ENCODE data around the gene NOXA1. TPM values are rescaled to one million over a fixed set of nuclear protein-coding genes. Genes with fewer than 3 reads are reported as not detected.
A peak's percentile ranks its signal among the peaks of the same experiment; 100 is the strongest.

NOXA1 gene
- total and polyA plus RNA-seq, 4 experiments from 2014 or later, result 0.29 to 5.6 (median 2.8) TPM

GRCh38 chr9:137459601-137460362 is 36.6 kb downstream of the NOXA1 start:
- Mint-ChIP-seq H3K4me1 (peaks cover 5 to 25% (median 14%) of the 10 kb centered on the region in 4 donors), H3K36me3 (peaks cover 0 to 4% of the 10 kb centered on the region in 2 donors), H3K27ac (peak overlapping the region; percentile 82 to 94 (median 87)), H3K9me3 (no peaks in the 10 kb centered on the region), H3K4me3 (peak overlapping the region in 7 of 8 donors; percentile 47 to 69 (median 57)), H3K27me3 (no peaks in the 10 kb centered on the region)
- H3K27ac ChIP-seq (ENCODE audit: low read depth, low read length), result peak overlapping the region; percentile 57
- H3K4me3 ChIP-seq (ENCODE audit: low read length in 2 of 2), result peak overlapping the region; percentile 32 to 36
- peaks cover 50% of the 10 kb centered on the region for H3K4me1 ChIP-seq (ENCODE audit: insufficient read depth, low read length)
- H3K27me3 ChIP-seq (ENCODE audit: insufficient read depth, low read length), result no peaks in the 10 kb centered on the region
- H3K36me3 ChIP-seq (ENCODE audit: insufficient read depth, low read length), result no peaks in the 10 kb centered on the region
- intact Hi-C loops (cut with micrococcal nuclease), result loop anchor here (5.0 kb wide), 1 partner anchor 37 kb away; the partner anchor contains the start of genes EXD3 and NOXA1
- CTCF ChIA-PET (ENCODE audit: partially characterized antibody), result interaction anchor here (0.7 kb wide), 1 partner anchor 15 kb away, joined by 3 read pairs; no protein-coding TSS in a partner anchor
- DNase-seq, result peak in 1 of 5 donors; percentile 26
- H3K9me3 ChIP-seq (ENCODE audit: control insufficient read depth in 1 of 2, low read length in 2 of 2), result no peaks in the 10 kb centered on the region
- POLR2A ChIA-PET (ENCODE audit: partially characterized antibody), result interaction anchor here (0.7 to 1.0 kb wide), 6 partner anchors 10 to 330 kb away, joined by 3 to 11 read pairs (median 4); partner anchors contain the start of genes EXD3, MRPL41 and NOXA1

GRCh38 chr9:137460363-137461315 is 37.4 kb downstream of the NOXA1 start:
- Histone ChIP-seq H3K27me3 (ENCODE audit: insufficient read depth, low read length) (no peaks in the 10 kb centered on the region), H3K36me3 (ENCODE audit: insufficient read depth, low read length) (no peaks in the 10 kb centered on the region), H3K9me3 (ENCODE audit: control insufficient read depth in 1 of 2, low read length in 2 of 2) (no peaks in the 10 kb centered on the region), H3K27ac (ENCODE audit: low read depth, low read length) (no peak overlapping the region), H3K4me1 (ENCODE audit: insufficient read depth, low read length) (peaks cover 46% of the 10 kb centered on the region), H3K4me3 (ENCODE audit: low read length in 2 of 2) (no peak overlapping the region)
- H3K4me3 Mint-ChIP-seq, result peak overlapping the region in 4 of 8 donors; percentile 16 to 68 (median 32)
- intact Hi-C loops (cut with micrococcal nuclease), result no loop called here
- H3K27ac Mint-ChIP-seq, result peak overlapping the region in 6 of 7 donors; percentile 79 to 96 (median 88)
- CTCF ChIA-PET (ENCODE audit: partially characterized antibody), result no interaction called here
- peaks cover 0 to 4% of the 10 kb centered on the region in 2 donors for H3K36me3 Mint-ChIP-seq
- no peaks in the 10 kb centered on the region for H3K27me3 Mint-ChIP-seq
- peaks cover 5 to 22% (median 14%) of the 10 kb centered on the region in 4 donors for H3K4me1 Mint-ChIP-seq
- no peaks in the 10 kb centered on the region for H3K9me3 Mint-ChIP-seq
- POLR2A ChIA-PET (ENCODE audit: partially characterized antibody), result no interaction called here
- peak in 1 of 5 donors; percentile 44 for DNase-seq

GRCh38 chr9:137461316-137461662 is 38.1 kb downstream of the NOXA1 start:
- no peaks in the 10 kb centered on the region for H3K27me3 Mint-ChIP-seq
- H3K9me3 Mint-ChIP-seq, result no peaks in the 10 kb centered on the region
- ChIA-PET CTCF (ENCODE audit: partially characterized antibody) (no interaction called here), POLR2A (ENCODE audit: partially characterized antibody) (interaction anchor here (2.2 kb wide), 1 partner anchor 38 kb away, joined by 14 read pairs; the partner anchor contains the start of genes EXD3 and NOXA1)
- no peak overlapping the region for H3K4me3 ChIP-seq (ENCODE audit: low read length in 2 of 2)
- H3K36me3 ChIP-seq (ENCODE audit: insufficient read depth, low read length), result no peaks in the 10 kb centered on the region
- H3K4me1 Mint-ChIP-seq, result peaks cover 5 to 20% (median 14%) of the 10 kb centered on the region in 4 donors
- peaks cover 46% of the 10 kb centered on the region for H3K4me1 ChIP-seq (ENCODE audit: insufficient read depth, low read length)
- H3K4me3 Mint-ChIP-seq, result peak overlapping the region in 3 of 8 donors; percentile 13 to 76 (median 44)
- H3K27me3 ChIP-seq (ENCODE audit: insufficient read depth, low read length), result no peaks in the 10 kb centered on the region
- peak overlapping the region in 4 of 7 donors; percentile 61 to 96 (median 67) for H3K27ac Mint-ChIP-seq
- DNase-seq, result no peak
- H3K9me3 ChIP-seq (ENCODE audit: control insufficient read depth in 1 of 2, low read length in 2 of 2), result no peaks in the 10 kb centered on the region
- H3K27ac ChIP-seq (ENCODE audit: low read depth, low read length), result peak overlapping the region; percentile 58
- peaks cover 0 to 1% of the 10 kb centered on the region in 2 donors for H3K36me3 Mint-ChIP-seq
- intact Hi-C loops (cut with micrococcal nuclease), result no loop called here

DNA sequence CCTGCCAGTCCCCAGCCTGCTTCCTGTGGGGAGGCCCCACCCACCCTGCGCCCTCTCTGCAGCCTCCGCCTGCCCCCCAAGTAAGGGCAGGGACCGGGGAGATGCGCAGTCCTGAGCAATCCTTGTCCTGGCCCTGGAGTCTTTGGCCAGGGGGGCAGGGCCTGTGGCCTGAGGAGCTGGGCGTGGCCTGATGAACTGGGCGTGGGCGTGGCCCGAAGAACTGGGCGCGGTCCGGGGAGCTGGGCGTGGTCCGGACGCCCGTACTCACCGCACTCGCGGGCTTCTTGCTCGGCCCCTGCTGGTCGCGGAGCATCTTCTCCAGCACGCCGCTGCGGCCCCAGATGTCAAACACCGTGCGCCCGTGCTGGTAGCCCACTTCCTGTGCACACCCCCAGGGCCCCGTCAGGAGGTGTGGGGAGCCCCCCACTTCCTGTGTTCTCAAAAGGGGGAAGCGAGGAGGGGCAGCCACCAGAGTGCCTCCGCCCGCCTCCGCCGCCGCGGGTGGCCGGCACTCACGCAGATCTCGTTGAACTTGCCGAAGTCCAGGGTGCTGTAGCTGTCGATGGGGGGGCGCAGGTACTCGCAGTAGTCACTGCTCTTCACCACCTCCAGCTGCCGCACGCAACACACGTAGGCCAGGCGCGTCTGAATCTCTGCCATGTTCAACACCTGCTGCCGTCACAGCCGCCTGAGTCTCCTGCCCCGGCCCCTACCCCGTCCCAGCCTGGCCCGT is 38.6 kb downstream of the NOXA1 start:
- peak overlapping the region; percentile 68 to 87 (median 76) for H3K4me3 Mint-ChIP-seq
- peaks cover 5 to 20% (median 14%) of the 10 kb centered on the region in 4 donors for H3K4me1 Mint-ChIP-seq
- H3K9me3 ChIP-seq (ENCODE audit: control insufficient read depth in 1 of 2, low read length in 2 of 2), result no peaks in the 10 kb centered on the region
- DNase-seq, result peak; percentile 83 to 89 (median 85)
- intact Hi-C loops (cut with micrococcal nuclease), result no loop called here
- no peaks in the 10 kb centered on the region for H3K27me3 ChIP-seq (ENCODE audit: insufficient read depth, low read length)
- H3K4me3 ChIP-seq (ENCODE audit: low read length in 2 of 2), result peak overlapping the region in 1 of 2 donors; percentile 43
- H3K36me3 ChIP-seq (ENCODE audit: insufficient read depth, low read length), result no peaks in the 10 kb centered on the region
- POLR2A ChIA-PET (ENCODE audit: partially characterized antibody), result interaction anchor here (2.2 kb wide), 1 partner anchor 39 kb away, joined by 14 read pairs; the partner anchor contains the start of genes EXD3 and NOXA1
- CTCF ChIA-PET (ENCODE audit: partially characterized antibody), result no interaction called here
- H3K27ac Mint-ChIP-seq, result peak overlapping the region; percentile 71 to 96 (median 91)
- no peaks in the 10 kb centered on the region for H3K36me3 Mint-ChIP-seq
- peak overlapping the region; percentile 58 for H3K27ac ChIP-seq (ENCODE audit: low read depth, low read length)
- H3K9me3 Mint-ChIP-seq, result no peaks in the 10 kb centered on the region
- H3K4me1 ChIP-seq (ENCODE audit: insufficient read depth, low read length), result peaks cover 46% of the 10 kb centered on the region
- H3K27me3 Mint-ChIP-seq, result no peaks in the 10 kb centered on the region

DNA sequence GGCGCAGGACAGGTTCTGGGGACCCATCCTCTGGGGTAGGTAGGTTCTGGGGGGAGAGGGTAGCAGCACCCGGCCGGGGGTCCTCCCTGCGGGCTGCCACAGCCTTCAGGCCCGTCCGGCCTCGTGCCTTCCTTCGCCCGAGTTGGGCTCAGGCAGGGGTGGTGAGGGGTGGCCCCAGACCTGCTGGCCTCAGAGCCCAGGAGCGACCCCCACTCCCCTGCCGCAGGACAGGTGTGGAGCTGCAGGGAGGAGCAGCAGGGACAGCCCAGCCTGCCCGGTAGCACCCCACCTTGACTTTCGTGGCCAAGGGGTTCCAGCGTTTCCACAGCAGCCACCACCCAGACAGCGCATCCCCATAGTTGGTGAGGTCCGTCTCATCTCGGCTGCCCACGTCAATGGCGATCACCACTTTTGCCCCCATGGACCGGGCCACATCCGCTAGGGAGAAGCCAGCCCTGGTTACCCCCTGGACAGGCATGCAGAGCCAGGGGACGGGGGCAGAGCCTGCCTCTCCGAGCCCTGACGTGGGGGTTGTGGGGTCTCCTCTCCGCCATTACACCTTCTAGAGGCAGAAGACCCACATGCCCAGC is 39.3 kb downstream of the NOXA1 start:
- Histone ChIP-seq H3K9me3 (ENCODE audit: control insufficient read depth in 1 of 2, low read length in 2 of 2) (no peaks in the 10 kb centered on the region), H3K27ac (ENCODE audit: low read depth, low read length) (peak overlapping the region; percentile 58), H3K4me1 (ENCODE audit: insufficient read depth, low read length) (peaks cover 46% of the 10 kb centered on the region), H3K4me3 (ENCODE audit: low read length in 2 of 2) (peak overlapping the region in 1 of 2 donors; percentile 43), H3K27me3 (ENCODE audit: insufficient read depth, low read length) (no peaks in the 10 kb centered on the region), H3K36me3 (ENCODE audit: insufficient read depth, low read length) (no peaks in the 10 kb centered on the region)
- peak overlapping the region in 1 of 8 donors; percentile 69 for H3K4me3 Mint-ChIP-seq
- no peaks in the 10 kb centered on the region for H3K36me3 Mint-ChIP-seq
- ChIA-PET CTCF (ENCODE audit: partially characterized antibody) (interaction anchor here (0.9 kb wide), 1 partner anchor 40 kb away, joined by 3 read pairs; the partner anchor contains the start of gene EXD3), POLR2A (ENCODE audit: partially characterized antibody) (interaction anchor here (2.2 kb wide), 1 partner anchor 40 kb away, joined by 14 read pairs; the partner anchor contains the start of genes EXD3 and NOXA1)
- no peaks in the 10 kb centered on the region for H3K27me3 Mint-ChIP-seq
- H3K4me1 Mint-ChIP-seq, result peaks cover 5 to 20% (median 14%) of the 10 kb centered on the region in 4 donors
- H3K27ac Mint-ChIP-seq, result peak overlapping the region in 1 of 7 donors; percentile 71
- peak in 1 of 5 donors; percentile 37 for DNase-seq
- intact Hi-C loops (cut with micrococcal nuclease), result no loop called here
- H3K9me3 Mint-ChIP-seq, result no peaks in the 10 kb centered on the region
